A549 treated with RU486 at 1 μM for 4 hours (cell line): ENCODE results near the gene ANP32D. TPM values are rescaled to one million over a fixed set of nuclear protein-coding genes. Genes with fewer than 3 reads are reported as not detected.

Experiments used
- total RNA-seq: library from RNA; stranded (reverse); fragments of 200-300 nt; extraction: Qiagen RNA extraction; gene quantifications from 5 replicates; pipeline ENCODE4 v1.2.3, GENCODE V29; 2022; ENCODE audit warnings: low read depth

The ANP32D gene
- total RNA-seq = not detected in 5 replicates

GRCh38 chr12:48472259-48472658, at the start of gene ANP32D:
Gene ANP32D, plus strand, starts transcription at chr12:48472559. Its CDS starts 106 bp downstream, at chr12:48472665.

GRCh38 chr12:48482198-48482597, 9.8 kb downstream of the ANP32D start, which contains the start of gene C12orf54:
Gene C12orf54, plus strand, starts transcription at chr12:48482498. Its CDS starts 799 bp downstream, at chr12:48483297.

Other genes starting within 250 kb of the ANP32D start
- gene ZNF641, start 121.6 kb upstream of the ANP32D start, total RNA-seq = 5.1 to 8.1 TPM (median 6.3 TPM) in 5 replicates
- gene C12orf54, start 9.9 kb downstream of the ANP32D start, total RNA-seq = not detected in 5 replicates
- not detected in 5 replicates for gene OR8S1, start 53.1 kb downstream of the ANP32D start, total RNA-seq
- gene LALBA, start 97.5 kb downstream of the ANP32D start, total RNA-seq = not detected in 5 replicates
- gene KANSL2, start 209.7 kb downstream of the ANP32D start, total RNA-seq = 31.6 to 48.7 TPM (median 35.3 TPM) in 5 replicates
- 9.2 to 15.9 TPM (median 14.0 TPM) in 5 replicates for gene CCNT1, start 244.1 kb downstream of the ANP32D start, total RNA-seq